Upper lobe of left lung (tissue), 6 donors: ENCODE results near the gene TEKT5. TPM values are rescaled to one million over a fixed set of nuclear protein-coding genes. Genes with fewer than 3 reads are reported as not detected.

Experiments
- ATAC-seq, 2 donors: fragments of 200-7000 bp; cut with Tn5 transposase; one replicate each; pipeline ENCODE4 v1.9.1; 2022; ENCODE audit warnings: mild to moderate bottlenecking in 2 of 2, moderate library complexity in 2 of 2; ENCODE audit not compliant: low FRiP score in 2 of 2
- DNase-seq, 2 donors: peaks; one replicate each; pipeline ENCODE4 v3.0.0-alpha.2; 2019 to 2020
- H3K27ac ChIP-seq, 4 donors: fragments of 200-600 bp; sonication (generic); one replicate each; pipeline ENCODE4 v1.5.1; 2016 to 2019
- H3K27me3 ChIP-seq, 4 donors: fragments of 200-600 bp; sonication (generic); one replicate each; pipeline ENCODE4 v1.5.1; 2017 to 2019
- H3K36me3 ChIP-seq, 4 donors: fragments of 200-600 bp; sonication (generic); one replicate each; pipeline ENCODE4 v1.5.1; 2016 to 2019
- H3K4me1 ChIP-seq, 4 donors: fragments of 200-600 bp; sonication (generic); one replicate each; pipeline ENCODE4 v1.5.1; 2018 to 2019
- H3K4me3 ChIP-seq, 4 donors: fragments of 200-600 bp; sonication (generic); one replicate each; pipeline ENCODE4 v1.5.1; 2017 to 2019; ENCODE audit warnings: mild to moderate bottlenecking in 2 of 4, moderate library complexity in 1 of 4
- H3K9me3 ChIP-seq, 4 donors: fragments of 200-600 bp; sonication (generic); one replicate each; pipeline ENCODE4 v1.5.1; 2018 to 2019
- CTCF ChIP-seq, 6 experiments: fragments of 450-650 bp in 4 of 6; fragments of 200-600 bp in 2 of 6; sonication (generic) in 2 of 6; IDR thresholded peaks; one replicate each; pipeline ENCODE4 v1.5.1; 2016 to 2019; ENCODE audit warnings: antibody characterized with exemption in 6 of 6
- EP300 ChIP-seq, 4 donors: sonication (generic); formaldehyde crosslinking; IDR thresholded peaks; one replicate each; pipeline ENCODE4 v1.5.1; 2017; ENCODE audit warnings: antibody characterized with exemption in 4 of 4, control low read depth in 2 of 4
- POLR2A ChIP-seq, 4 donors: fragments of 450-650 bp; IDR thresholded peaks; one replicate each; pipeline ENCODE4 v1.5.1; 2016 to 2017; ENCODE audit warnings: antibody characterized with exemption in 4 of 4, mild to moderate bottlenecking in 2 of 4
- POLR2AphosphoS5 ChIP-seq, 2 donors: sonication (generic); formaldehyde crosslinking; IDR thresholded peaks; one replicate each; pipeline ENCODE4 v1.5.1; 2017; ENCODE audit warnings: antibody characterized with exemption in 2 of 2
- WGBS, 2 donors: methylation state at CpG; one replicate each; pipeline ENCODE4 v1.1.5; 2017 to 2018; 5-methylcytosine and 5-hydroxymethylcytosine counted together
- total RNA-seq, 6 donors: library from RNA; depleted of rRNA in 4 of 6; stranded (reverse); fragments of >200 nt in 4 of 6; gene quantifications; one replicate each; pipeline versions ENCODE4 v1.1.0 to v1.2.1, GENCODE V29; 2016 to 2021
- donor health status: DM: no; HTN: no; CAD: no; lungs with moderate emphysema.
- donor health status: DM: no; HTN: yes; CAD: no; lungs with severe emphysema.

Gene TEKT5
- total RNA-seq, 6 donors from 2014 or later: 0.20 to 2.1 (median 0.44) TPM; not detected in 3

DNA sequence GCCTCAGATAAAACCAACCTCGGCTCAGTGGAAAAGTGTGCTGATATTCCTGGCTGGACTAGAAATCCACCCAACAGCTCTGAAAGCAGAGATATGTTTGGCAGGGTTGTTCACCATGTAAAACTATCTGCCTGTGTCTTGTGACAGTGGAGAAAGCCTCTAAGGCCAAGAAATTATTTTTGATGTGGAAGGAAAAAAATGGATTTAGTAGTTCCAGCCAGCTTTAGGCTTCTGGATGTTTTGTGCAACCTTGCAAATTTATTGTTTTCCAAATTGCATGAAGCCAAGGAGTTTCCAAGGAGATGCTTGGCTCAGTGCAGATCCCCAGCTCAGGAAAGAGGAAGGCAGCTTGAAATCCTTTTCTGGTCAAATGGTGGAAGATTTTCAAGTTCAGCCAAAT lies 31.6 kb downstream of the TEKT5 start:
- no peak for DNase-seq
- Histone ChIP-seq H3K4me3 (no peak overlapping the region), H3K27me3 (no peaks in the 10 kb centered on the region), H3K4me1 (peaks cover 0 to under 1% (median under 1%) of the 10 kb centered on the region in 4 donors), H3K27ac (no peak overlapping the region), H3K36me3 (no peaks in the 10 kb centered on the region), H3K9me3 (no peaks in the 10 kb centered on the region)
- no peak for TF ChIP-seq EP300 (IDR thresholded peaks at IDR 0.05)
- no peak for TF ChIP-seq CTCF (IDR thresholded peaks at IDR 0.05)
- no peak for TF ChIP-seq POLR2A (IDR thresholded peaks at IDR 0.05)
- TF ChIP-seq POLR2AphosphoS5 (IDR thresholded peaks at IDR 0.05): no peak
- ATAC-seq: peak in 1 of 2 donors; percentile 51
- WGBS, 2 donors: 69 to 82% methylated on average over 1 of the region's 1 CpG

- H3K27ac ChIP-seq: no peak overlapping the region
- no peak for TF ChIP-seq CTCF (IDR thresholded peaks at IDR 0.05)
- TF ChIP-seq EP300 (IDR thresholded peaks at IDR 0.05): no peak
- no peak for TF ChIP-seq POLR2A (IDR thresholded peaks at IDR 0.05)
- no peak for ATAC-seq
- no peaks in the 10 kb centered on the region for H3K9me3 ChIP-seq
- H3K36me3 ChIP-seq: no peaks in the 10 kb centered on the region
- WGBS, 2 donors: 77 to 83% methylated on average over 5 of the region's 5 CpGs
- H3K4me3 ChIP-seq: no peak overlapping the region
- DNase-seq: no peak
- H3K4me1 ChIP-seq: no peaks in the 10 kb centered on the region
- no peaks in the 10 kb centered on the region for H3K27me3 ChIP-seq
Measured at GRCh38 chr16:10662212-10662611, 32.5 kb downstream of the TEKT5 start.

GRCh38 chr16:10661737-10662136 lies 33.0 kb downstream of the TEKT5 start:
- 0 to 47% methylated on average over 1 of the region's 1 CpG for WGBS, 2 donors
- H3K4me1 ChIP-seq: no peaks in the 10 kb centered on the region
- no peak overlapping the region for H3K27ac ChIP-seq
- no peak for ATAC-seq
- TF ChIP-seq POLR2A (IDR thresholded peaks at IDR 0.05): no peak
- H3K9me3 ChIP-seq: no peaks in the 10 kb centered on the region
- H3K4me3 ChIP-seq: no peak overlapping the region
- no peak for DNase-seq
- H3K36me3 ChIP-seq: no peaks in the 10 kb centered on the region
- H3K27me3 ChIP-seq: no peaks in the 10 kb centered on the region

GRCh38 chr16:10660950-10661635 lies 33.6 kb downstream of the TEKT5 start:
- DNase-seq: no peak

GRCh38 chr16:10658943-10659342 lies 35.8 kb downstream of the TEKT5 start:
- no peaks in the 10 kb centered on the region for H3K9me3 ChIP-seq
- no peaks in the 10 kb centered on the region for H3K27me3 ChIP-seq
- WGBS, 2 donors: 93 to 99% methylated on average over 5 to 6 of the region's 6 CpGs
- TF ChIP-seq POLR2AphosphoS5 (IDR thresholded peaks at IDR 0.05): no peak
- TF ChIP-seq EP300 (IDR thresholded peaks at IDR 0.05): no peak
- TF ChIP-seq POLR2A (IDR thresholded peaks at IDR 0.05): no peak
- TF ChIP-seq CTCF (IDR thresholded peaks at IDR 0.05): no peak
- H3K27ac ChIP-seq: no peak overlapping the region
- no peak overlapping the region for H3K4me3 ChIP-seq
- ATAC-seq (no peak), DNase-seq (no peak)
- H3K4me1 ChIP-seq: no peaks in the 10 kb centered on the region
- no peaks in the 10 kb centered on the region for H3K36me3 ChIP-seq

More at GRCh38 chr16:10660950-10661635, 33.6 kb downstream of the TEKT5 start:
- 71 to 82% methylated on average over 8 of the region's 8 CpGs for WGBS, 2 donors
- Histone ChIP-seq H3K4me1 (no peaks in the 10 kb centered on the region), H3K9me3 (no peaks in the 10 kb centered on the region), H3K27me3 (no peaks in the 10 kb centered on the region), H3K36me3 (no peaks in the 10 kb centered on the region), H3K27ac (no peak overlapping the region), H3K4me3 (no peak overlapping the region)
- TF ChIP-seq CTCF (IDR thresholded peaks at IDR 0.05): no peak
- no peak for TF ChIP-seq EP300 (IDR thresholded peaks at IDR 0.05)
- TF ChIP-seq POLR2A (IDR thresholded peaks at IDR 0.05): no peak
- TF ChIP-seq POLR2AphosphoS5 (IDR thresholded peaks at IDR 0.05): no peak
- no peak for ATAC-seq
